ENCODE results near the gene FREM3.

GRCh38 chr4:143712155-143712550, 11.7 kb upstream of the FREM3 start:
- TF ChIP-seq POLR2A (IDR thresholded peaks at IDR 0.05; ENCODE audit: control extremely low read depth in 1 of 2, low read depth in 2 of 2, low read length in 2 of 2) (no peak), SP1 (IDR thresholded peaks at IDR 0.05; ENCODE audit: low read depth, low read length) (no peak), ATF2 (IDR thresholded peaks at IDR 0.05; ENCODE audit: low read length) (no peak), GTF2F1 (IDR thresholded peaks at IDR 0.05; ENCODE audit: borderline replicate concordance, low read depth, low read length) (no peak)
